Skeletal muscle satellite cell (primary cell): ENCODE measurements around the gene EIF4G3.
"Not testable (repeated sequence)": the region's sequence is repeated elsewhere in the genome, so short reads cannot be mapped to it uniquely, and the experiment has no call there.

ENCODE experiments used
- H3K27me3 ChIP-seq: 2 replicates; pipeline ENCODE4 v1.7.0; 2013; ENCODE audit warnings: low read length; ENCODE audit not compliant: control insufficient read depth, insufficient read depth
- H3K36me3 ChIP-seq: 2 replicates; pipeline ENCODE4 v1.7.0; 2013; ENCODE audit warnings: mild to moderate bottlenecking, control low read depth, low read length; ENCODE audit not compliant: insufficient read depth
- H3K4me1 ChIP-seq: 2 replicates; pipeline ENCODE4 v1.7.0; 2013; ENCODE audit warnings: low read length; ENCODE audit not compliant: control insufficient read depth, insufficient read depth
- H3K4me2 ChIP-seq: 2 replicates; pipeline ENCODE4 v1.7.0; 2013; ENCODE audit warnings: mild to moderate bottlenecking, low read length
- H3K4me3 ChIP-seq: 2 replicates; pipeline ENCODE4 v1.7.0; 2013; ENCODE audit warnings: low read length
- H3K9ac ChIP-seq: 2 replicates; pipeline ENCODE4 v1.7.0; 2013; ENCODE audit warnings: mild to moderate bottlenecking, low read depth, low read length, moderate library complexity
- H3K9me3 ChIP-seq: replicated peaks from 2 replicates; pipeline ENCODE4 v1.7.0; 2013; ENCODE audit warnings: mild to moderate bottlenecking, control low read depth, low read length

The EIF4G3 gene

GRCh38 chr1:21201650-21202049 is 25.0 kb upstream of the EIF4G3 start:
- no peaks in the 10 kb centered on the region for H3K36me3 ChIP-seq
- no peak overlapping the region for H3K4me3 ChIP-seq
- H3K9me3 ChIP-seq: no peaks in the 10 kb centered on the region
- H3K4me2 ChIP-seq: no peak overlapping the region
- H3K27me3 ChIP-seq: no peaks in the 10 kb centered on the region
- no peak overlapping the region for H3K9ac ChIP-seq
- no peaks in the 10 kb centered on the region for H3K4me1 ChIP-seq

- not testable (repeated sequence) for H3K4me1 ChIP-seq
Observed at GRCh38 chr1:21201238-21201637, 24.5 kb upstream of the EIF4G3 start.

GRCh38 chr1:21200767-21201166 is 24.1 kb upstream of the EIF4G3 start:
- Histone ChIP-seq H3K4me3 (no peak overlapping the region), H3K9me3 (no peaks in the 10 kb centered on the region), H3K4me2 (no peak overlapping the region), H3K36me3 (no peaks in the 10 kb centered on the region), H3K9ac (no peak overlapping the region), H3K27me3 (no peaks in the 10 kb centered on the region), H3K4me1 (no peaks in the 10 kb centered on the region)

More at GRCh38 chr1:21201238-21201637, 24.5 kb upstream of the EIF4G3 start:
- H3K27me3 ChIP-seq, H3K9ac ChIP-seq, H3K36me3 ChIP-seq, H3K4me2 ChIP-seq, H3K9me3 ChIP-seq, H3K4me3 ChIP-seq: not testable (repeated sequence)

- Histone ChIP-seq H3K4me1 (peaks cover 5% of the 10 kb centered on the region), H3K36me3 (no peaks in the 10 kb centered on the region), H3K9me3 (no peaks in the 10 kb centered on the region), H3K4me2 (no peak overlapping the region), H3K27me3 (no peaks in the 10 kb centered on the region), H3K4me3 (no peak overlapping the region), H3K9ac (no peak overlapping the region)
Observed at GRCh38 chr1:21198929-21199328, 22.2 kb upstream of the EIF4G3 start.

- Histone ChIP-seq H3K4me1 (peaks cover 8% of the 10 kb centered on the region), H3K4me2 (no peak overlapping the region), H3K9ac (no peak overlapping the region), H3K9me3 (no peaks in the 10 kb centered on the region), H3K4me3 (no peak overlapping the region), H3K27me3 (no peaks in the 10 kb centered on the region), H3K36me3 (no peaks in the 10 kb centered on the region)
Observed at GRCh38 chr1:21192871-21193270, 16.2 kb upstream of the EIF4G3 start.

GRCh38 chr1:21192284-21192683 is 15.6 kb upstream of the EIF4G3 start:
- Histone ChIP-seq H3K9me3 (no peaks in the 10 kb centered on the region), H3K36me3 (no peaks in the 10 kb centered on the region), H3K9ac (no peak overlapping the region), H3K4me1 (peaks cover 8% of the 10 kb centered on the region), H3K4me2 (no peak overlapping the region), H3K27me3 (no peaks in the 10 kb centered on the region), H3K4me3 (no peak overlapping the region)

- not testable (repeated sequence) for H3K4me2 ChIP-seq, H3K9me3 ChIP-seq, H3K4me1 ChIP-seq, H3K4me3 ChIP-seq, H3K27me3 ChIP-seq, H3K36me3 ChIP-seq, H3K9ac ChIP-seq
Observed at GRCh38 chr1:21190771-21191170, 14.1 kb upstream of the EIF4G3 start.

- Histone ChIP-seq H3K9ac (no peak overlapping the region), H3K9me3 (no peaks in the 10 kb centered on the region), H3K4me2 (no peak overlapping the region), H3K4me3 (no peak overlapping the region), H3K36me3 (no peaks in the 10 kb centered on the region), H3K4me1 (peaks cover 7% of the 10 kb centered on the region), H3K27me3 (no peaks in the 10 kb centered on the region)
Observed at GRCh38 chr1:21189906-21190500, 13.3 kb upstream of the EIF4G3 start.

GRCh38 chr1:21189421-21189820 is 12.7 kb upstream of the EIF4G3 start:
- no peak overlapping the region for H3K4me3 ChIP-seq
- peaks cover 3% of the 10 kb centered on the region for H3K4me1 ChIP-seq
- H3K36me3 ChIP-seq: no peaks in the 10 kb centered on the region
- H3K27me3 ChIP-seq: no peaks in the 10 kb centered on the region
- no peak overlapping the region for H3K9ac ChIP-seq
- no peaks in the 10 kb centered on the region for H3K9me3 ChIP-seq
- no peak overlapping the region for H3K4me2 ChIP-seq

GRCh38 chr1:21188235-21188634 is 11.5 kb upstream of the EIF4G3 start:
- no peak overlapping the region for H3K4me3 ChIP-seq
- H3K9ac ChIP-seq: no peak overlapping the region
- no peaks in the 10 kb centered on the region for H3K27me3 ChIP-seq
- no peaks in the 10 kb centered on the region for H3K9me3 ChIP-seq
- H3K36me3 ChIP-seq: no peaks in the 10 kb centered on the region
- peaks cover 3% of the 10 kb centered on the region for H3K4me1 ChIP-seq
- H3K4me2 ChIP-seq: no peak overlapping the region

- no peak overlapping the region for H3K4me2 ChIP-seq
- H3K36me3 ChIP-seq: no peaks in the 10 kb centered on the region
- H3K9me3 ChIP-seq: no peaks in the 10 kb centered on the region
- no peak overlapping the region for H3K4me3 ChIP-seq
- H3K27me3 ChIP-seq: no peaks in the 10 kb centered on the region
- H3K9ac ChIP-seq: no peak overlapping the region
- H3K4me1 ChIP-seq: no peaks in the 10 kb centered on the region
Observed at GRCh38 chr1:21185221-21185731, 8.6 kb upstream of the EIF4G3 start.

- H3K4me2 ChIP-seq: no peak overlapping the region
- no peak overlapping the region for H3K4me3 ChIP-seq
- no peaks in the 10 kb centered on the region for H3K9me3 ChIP-seq
- no peaks in the 10 kb centered on the region for H3K4me1 ChIP-seq
- H3K27me3 ChIP-seq: no peaks in the 10 kb centered on the region
- no peaks in the 10 kb centered on the region for H3K36me3 ChIP-seq
- no peak overlapping the region for H3K9ac ChIP-seq
Observed at GRCh38 chr1:21184276-21184675, 7.6 kb upstream of the EIF4G3 start.
